B cell (primary cell): Measurements from ENCODE around the gene ADAM30.
A peak's percentile ranks its signal among the peaks of the same experiment; 100 is the strongest.

Experiments used
- CTCF ChIP-seq: fragments of 200-600 bp; IDR thresholded peaks from one replicate; pipeline ENCODE4 v1.8.0; 2022; ENCODE audit warnings: antibody characterized with exemption, mild to moderate bottlenecking
- EZH2 ChIP-seq: IDR thresholded peaks from 2 replicates; pipeline ENCODE4 v1.6.1; 2012; ENCODE audit warnings: borderline replicate concordance, low read depth, mild to moderate bottlenecking, moderate library complexity, low read length; ENCODE audit not compliant: insufficient read depth, poor library complexity, severe bottlenecking

GRCh38 chr1:119917304-119918055 lies 21.2 kb upstream of the ADAM30 start:
- peak; percentile 5 for TF ChIP-seq CTCF
- no peak for TF ChIP-seq EZH2
